Keratinocyte (primary cell): ENCODE measurements around the gene ZNF124. TPM values are rescaled to one million over a fixed set of nuclear protein-coding genes. Genes with fewer than 3 reads are reported as not detected.

ENCODE experiments used
- DNase-seq: peaks from one replicate; pipeline ENCODE4 v3.0.0-alpha.2; 2011; ENCODE audit warnings: low read depth, missing footprints, low spot score
- FAIRE-seq: peaks from 2 replicates; lab custom pipeline; 2011; peaks lifted over from hg19 to GRCh38; lab: Jason Lieb, UNC
- H2AFZ ChIP-seq: 2 replicates; pipeline ENCODE4 v1.6.0; 2012; ENCODE audit warnings: low read length, control low read depth, inconsistent platforms; ENCODE audit not compliant: control insufficient read depth
- H3K27ac ChIP-seq: 2 replicates; pipeline ENCODE4 v1.5.1; 2011; ENCODE audit warnings: low read length; ENCODE audit not compliant: control insufficient read depth, insufficient read depth
- H3K27me3 ChIP-seq: 3 replicates; pipeline ENCODE4 v1.6.0; 2011; ENCODE audit warnings: low read length; ENCODE audit not compliant: control insufficient read depth, insufficient read depth; ENCODE audit errors: extremely low read depth
- H3K36me3 ChIP-seq, 2 experiments: 2 replicates in 1 of 2; 3 replicates in 1 of 2; pipeline ENCODE4 v1.5.1; 2011; ENCODE audit warnings: low read length in 2 of 2, mild to moderate bottlenecking in 1 of 2; ENCODE audit not compliant: control insufficient read depth in 2 of 2, insufficient read depth in 2 of 2; ENCODE audit errors: extremely low read depth in 1 of 2
- H3K4me1 ChIP-seq: 3 replicates; pipeline ENCODE4 v1.5.1; 2011; ENCODE audit warnings: low read length; ENCODE audit not compliant: control insufficient read depth, insufficient read depth; ENCODE audit errors: extremely low read depth
- H3K4me2 ChIP-seq: 3 replicates; pipeline ENCODE4 v1.6.0; 2011; ENCODE audit warnings: low read depth, low read length; ENCODE audit not compliant: control insufficient read depth, insufficient read depth; ENCODE audit errors: extremely low read depth
- H3K4me3 ChIP-seq, 3 experiments: fragments of 200-600 bp in 1 of 3; sonication (generic) in 1 of 3; 2 replicates in 2 of 3; 3 replicates in 1 of 3; pipeline ENCODE4 v1.5.1; 2011 to 2016; ENCODE audit warnings: low read length in 3 of 3, mild to moderate bottlenecking in 3 of 3, control low read depth in 2 of 3, inconsistent platforms in 1 of 3, low read depth in 1 of 3, mixed read lengths in 1 of 3, mixed run types in 1 of 3, moderate library complexity in 1 of 3; ENCODE audit not compliant: control insufficient read depth in 2 of 3, insufficient read depth in 2 of 3; ENCODE audit errors: extremely low read depth in 1 of 3
- H3K79me2 ChIP-seq: 2 replicates; pipeline ENCODE4 v1.6.0; 2012; ENCODE audit warnings: low read length; ENCODE audit not compliant: control insufficient read depth, insufficient read depth
- H3K9ac ChIP-seq: 3 replicates; pipeline ENCODE4 v1.6.0; 2011; ENCODE audit warnings: low read length; ENCODE audit not compliant: control insufficient read depth, insufficient read depth; ENCODE audit errors: extremely low read depth
- H3K9me1 ChIP-seq: 3 replicates; pipeline ENCODE4 v1.6.0; 2011; ENCODE audit warnings: low read length; ENCODE audit not compliant: control insufficient read depth, insufficient read depth; ENCODE audit errors: extremely low read depth
- H3K9me3 ChIP-seq: 2 replicates; pipeline ENCODE4 v1.5.1; 2012; ENCODE audit warnings: low read depth, low read length; ENCODE audit not compliant: control insufficient read depth
- H4K20me1 ChIP-seq: 3 replicates; pipeline ENCODE4 v1.6.0; 2011; ENCODE audit warnings: low read length; ENCODE audit not compliant: control insufficient read depth, insufficient read depth; ENCODE audit errors: extremely low read depth
- CTCF ChIP-seq, 3 experiments: IDR thresholded peaks in 1 of 3; conservative IDR thresholded peaks in 1 of 3; optimal IDR thresholded peaks in 1 of 3; 2 replicates in 2 of 3; 3 replicates in 1 of 3; pipeline versions ENCODE3 to v1.5.1; 2011; ENCODE audit warnings: low read length in 3 of 3, mild to moderate bottlenecking in 3 of 3, moderate library complexity in 2 of 3, control low read depth in 1 of 3, inconsistent platforms in 1 of 3; ENCODE audit not compliant: insufficient read depth in 2 of 3; ENCODE audit errors: extremely low read depth in 1 of 3
- EZH2 ChIP-seq: IDR thresholded peaks from one replicate; pipeline ENCODE4 v1.6.1; 2012; ENCODE audit warnings: inconsistent platforms, mild to moderate bottlenecking, low read length, moderate library complexity
- dilution Hi-C: fragments of 300-500 bp; cut with MboI; formaldehyde crosslinking; loops from one replicate; pipeline ENCODE4 v1.7.0; 2020; ENCODE audit warnings: low sequenced_read_pairs; ENCODE audit not compliant: extremely low pct_ligation_motif_present
- polyA plus RNA-seq, 5 experiments: library from polyadenylated mRNA; depleted of rRNA in 3 of 5; stranded (reverse) in 3 of 5; stranded (forward) in 1 of 5; unstranded in 1 of 5; fragments of >200 nt; gene quantifications; 1 replicate in 1 of 5; 2 replicates in 3 of 5; 3 replicates in 1 of 5; pipeline versions ENCODE4 v1.2.1 to v1.2.3, GENCODE V29; 2011 to 2012; ENCODE audit warnings: missing spikeins in 2 of 5, low read depth in 1 of 5, low replicate concordance in 1 of 5

ZNF124 gene
- polyA plus RNA-seq, 1 donor (not counting 4 experiments of a cell fraction or from before 2014, with no cell fraction given) = 4.1 TPM

GRCh38 chr1:247212012-247212411, 40.2 kb upstream of the ZNF124 start:
- H4K20me1 ChIP-seq = no peaks in the 10 kb centered on the region
- TF ChIP-seq CTCF (optimal IDR thresholded peaks at IDR 0.05 in 1 of 3, IDR thresholded peaks at IDR 0.05 in 1 of 3, conservative IDR thresholded peaks at IDR 0.05 in 1 of 3; ENCODE audit: extremely low read depth in 1 of 3, insufficient read depth in 2 of 3, low read length in 3 of 3) (no peak), EZH2 (no peak)
- peaks cover 2 to 6% of the 10 kb centered on the region in 2 experiments for H3K36me3 ChIP-seq
- no peak overlapping the region for H3K9ac ChIP-seq
- H3K9me1 ChIP-seq = no peaks in the 10 kb centered on the region
- H3K79me2 ChIP-seq = peaks cover 36% of the 10 kb centered on the region
- H3K4me2 ChIP-seq = no peak overlapping the region
- H3K9me3 ChIP-seq = no peaks in the 10 kb centered on the region
- peaks cover 10% of the 10 kb centered on the region for H3K4me1 ChIP-seq
- H2AFZ ChIP-seq = no peak overlapping the region
- dilution Hi-C loops = no loop called here
- no peak overlapping the region for H3K4me3 ChIP-seq
- no peaks in the 10 kb centered on the region for H3K27me3 ChIP-seq
- FAIRE-seq (no peak), DNase-seq (no peak)
- H3K27ac ChIP-seq = no peak overlapping the region

GRCh38 chr1:247211339-247211738, 39.5 kb upstream of the ZNF124 start:
- Histone ChIP-seq H3K4me3 (no peak overlapping the region), H3K79me2 (peaks cover 41% of the 10 kb centered on the region), H3K27ac (no peak overlapping the region), H2AFZ (peak overlapping the region; percentile 2), H3K4me2 (peak overlapping the region; percentile 52), H4K20me1 (no peaks in the 10 kb centered on the region), H3K36me3 (peaks cover 2 to 6% of the 10 kb centered on the region in 2 experiments), H3K9me1 (no peaks in the 10 kb centered on the region), H3K4me1 (peaks cover 10% of the 10 kb centered on the region), H3K9me3 (no peaks in the 10 kb centered on the region), H3K27me3 (no peaks in the 10 kb centered on the region), H3K9ac (no peak overlapping the region)
- FAIRE-seq = no peak
- dilution Hi-C loops = no loop called here
- no peak for DNase-seq
- TF ChIP-seq EZH2 (no peak), CTCF (optimal IDR thresholded peaks at IDR 0.05 in 1 of 3, IDR thresholded peaks at IDR 0.05 in 1 of 3, conservative IDR thresholded peaks at IDR 0.05 in 1 of 3; ENCODE audit: extremely low read depth in 1 of 3, insufficient read depth in 2 of 3, low read length in 3 of 3) (no peak)
